GM18870 (cell line): Measurements from ENCODE around the gene CCDC177.

Experiments
- ATAC-seq: cut with Tn5 transposase; IDR thresholded peaks from one replicate; pipeline ENCODE4 v1.9.1; 2021; ENCODE audit warnings: moderate library complexity; ENCODE audit not compliant: unreplicated experiment

CCDC177 gene

GRCh38 chr14:69570836-69571330 lies 3.8 kb downstream of the CCDC177 start:
- no peak for ATAC-seq

DNA sequence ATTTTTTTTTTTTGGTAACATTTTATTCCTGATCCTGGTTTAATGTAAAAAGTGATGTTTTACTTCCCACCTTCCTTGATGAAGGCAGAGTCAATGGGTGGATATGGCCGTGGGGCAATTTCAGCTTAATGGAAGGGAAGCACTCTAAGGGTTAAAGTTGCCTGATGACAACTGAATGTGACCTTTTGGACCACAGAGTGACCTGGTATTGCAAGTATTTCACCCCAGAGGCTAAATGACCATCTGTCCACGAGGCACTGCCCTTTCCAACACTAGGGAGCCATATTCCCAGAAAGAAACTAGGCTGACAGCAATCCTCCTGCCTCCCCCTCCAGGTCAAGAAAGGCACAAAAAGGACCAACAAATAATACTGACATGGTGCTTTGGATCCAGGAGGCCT lies 4.8 kb downstream of the CCDC177 start:
- no peak for ATAC-seq

GRCh38 chr14:69567563-69567962 lies 7.1 kb downstream of the CCDC177 start:
- ATAC-seq: no peak

DNA sequence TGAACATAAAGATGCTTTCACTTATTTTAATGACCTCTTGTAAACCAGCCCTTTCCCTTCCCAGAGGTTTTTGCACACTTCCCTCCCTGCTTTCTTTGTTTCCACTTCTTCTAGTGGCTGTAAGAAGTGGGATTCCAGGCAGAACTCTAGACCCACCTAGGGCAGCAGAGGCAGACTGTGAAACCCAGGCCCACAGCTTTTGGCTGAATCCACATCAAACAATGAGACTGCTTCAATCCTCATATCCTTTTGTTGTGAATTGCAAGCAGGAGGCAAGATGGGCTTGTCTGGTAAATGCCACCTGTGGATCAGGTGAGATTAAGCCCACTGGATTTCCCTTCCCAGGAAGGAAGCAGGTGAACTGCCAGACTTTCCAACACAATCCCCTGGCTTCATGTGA lies 12.8 kb downstream of the CCDC177 start:
- ATAC-seq: no peak

GRCh38 chr14:69560826-69561225 lies 13.8 kb downstream of the CCDC177 start:
- no peak for ATAC-seq

GRCh38 chr14:69559581-69560011 lies 15.1 kb downstream of the CCDC177 start:
- no peak for ATAC-seq

GRCh38 chr14:69558774-69559173 lies 15.9 kb downstream of the CCDC177 start:
- ATAC-seq: no peak

GRCh38 chr14:69554500-69554899 lies 20.2 kb downstream of the CCDC177 start:
- no peak for ATAC-seq

DNA sequence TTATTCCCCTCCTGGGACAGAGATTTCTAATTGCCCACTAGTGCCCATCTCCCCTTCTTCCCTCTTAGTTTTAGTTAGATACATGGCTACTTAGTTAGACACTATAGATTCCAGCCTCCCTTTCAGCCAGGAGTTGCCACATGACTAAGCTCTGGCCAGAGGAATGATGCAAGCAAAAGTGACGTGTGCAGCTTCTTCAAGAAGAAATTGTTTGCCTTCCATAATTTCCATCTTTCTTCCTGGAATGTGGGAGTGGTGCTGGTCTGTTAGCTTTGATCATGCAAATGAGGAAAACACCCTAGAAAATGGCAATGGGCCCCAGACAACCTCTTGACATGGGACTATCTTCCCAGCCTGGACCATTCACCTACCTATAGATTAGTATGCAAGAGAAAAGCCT lies 21.4 kb downstream of the CCDC177 start:
- no peak for ATAC-seq

DNA sequence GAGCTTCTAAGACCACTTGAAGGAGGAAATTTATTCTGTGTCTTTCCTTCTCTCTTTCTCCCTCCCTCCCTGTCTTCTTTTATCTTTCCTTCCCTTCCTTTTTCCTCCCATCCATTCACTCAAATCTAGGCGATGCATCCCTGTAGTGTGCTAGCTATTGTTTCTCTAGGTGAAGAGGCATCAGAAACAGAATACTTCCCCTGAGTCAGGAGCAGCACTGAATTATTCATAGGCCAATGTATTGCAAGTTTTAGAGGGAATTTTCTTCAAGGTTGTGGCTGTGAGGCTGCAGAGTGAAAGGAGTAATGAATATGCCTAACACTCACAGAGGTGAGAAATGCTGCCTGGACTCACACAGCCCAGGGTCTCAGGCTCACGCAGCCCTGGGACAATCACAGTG lies 23.2 kb downstream of the CCDC177 start:
- no peak for ATAC-seq

DNA sequence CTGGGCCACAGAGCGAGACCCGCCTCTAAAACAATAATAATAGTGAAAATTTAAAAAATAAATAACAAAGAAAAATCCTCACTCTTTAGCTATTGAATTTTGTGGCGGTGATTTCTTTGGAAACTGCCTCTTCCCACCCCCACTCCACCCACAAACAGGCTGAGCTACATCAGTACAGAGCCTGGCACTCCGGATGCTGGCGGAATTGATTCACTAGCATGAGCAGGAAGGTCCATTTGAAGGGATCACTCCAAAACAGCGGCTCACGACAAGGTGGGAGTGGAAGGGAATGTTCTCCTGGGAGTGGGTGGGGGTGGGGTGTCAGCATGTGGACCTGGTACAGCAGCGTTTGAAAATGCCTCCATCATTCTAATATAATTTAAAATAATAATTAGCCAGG lies 26.1 kb downstream of the CCDC177 start:
- ATAC-seq: no peak

DNA sequence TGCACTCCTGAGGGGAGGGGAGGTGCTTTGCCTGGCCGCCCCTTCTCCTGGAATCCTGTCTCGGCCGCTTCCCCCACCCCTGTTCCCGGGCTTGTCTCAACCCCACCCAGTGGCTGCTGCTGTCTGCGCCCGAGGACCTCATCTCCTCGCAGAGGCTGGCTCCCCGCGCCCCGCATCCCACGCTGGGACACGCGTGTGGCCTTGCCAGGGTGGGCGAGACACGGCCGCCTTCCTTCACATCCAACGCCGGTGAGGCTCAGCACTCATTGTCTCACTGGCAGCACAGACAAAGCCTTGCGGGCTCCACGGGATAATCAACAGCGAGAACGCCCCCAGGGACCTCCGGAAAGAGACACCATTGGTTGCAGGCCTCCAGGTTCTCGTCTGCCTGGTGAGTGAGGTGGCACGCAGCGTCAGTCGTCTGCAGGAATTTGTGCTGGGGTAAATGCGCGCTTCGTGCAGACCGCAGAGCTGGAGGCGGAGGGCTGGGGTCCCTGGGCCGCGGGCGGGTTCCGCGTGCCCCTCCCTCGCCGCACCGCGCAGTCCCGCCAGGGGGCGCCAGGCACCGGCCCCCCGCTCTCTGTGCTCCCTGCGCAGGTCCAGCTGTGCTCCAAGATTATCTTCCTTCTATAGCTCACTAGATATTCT lies 26.8 kb downstream of the CCDC177 start:
- ATAC-seq: no peak

- ATAC-seq: no peak
Measured at GRCh38 chr14:69543341-69544115, 31.1 kb downstream of the CCDC177 start.

GRCh38 chr14:69542311-69542710 lies 32.4 kb downstream of the CCDC177 start:
- no peak for ATAC-seq

GRCh38 chr14:69540654-69541335 lies 33.9 kb downstream of the CCDC177 start:
- no peak for ATAC-seq

DNA sequence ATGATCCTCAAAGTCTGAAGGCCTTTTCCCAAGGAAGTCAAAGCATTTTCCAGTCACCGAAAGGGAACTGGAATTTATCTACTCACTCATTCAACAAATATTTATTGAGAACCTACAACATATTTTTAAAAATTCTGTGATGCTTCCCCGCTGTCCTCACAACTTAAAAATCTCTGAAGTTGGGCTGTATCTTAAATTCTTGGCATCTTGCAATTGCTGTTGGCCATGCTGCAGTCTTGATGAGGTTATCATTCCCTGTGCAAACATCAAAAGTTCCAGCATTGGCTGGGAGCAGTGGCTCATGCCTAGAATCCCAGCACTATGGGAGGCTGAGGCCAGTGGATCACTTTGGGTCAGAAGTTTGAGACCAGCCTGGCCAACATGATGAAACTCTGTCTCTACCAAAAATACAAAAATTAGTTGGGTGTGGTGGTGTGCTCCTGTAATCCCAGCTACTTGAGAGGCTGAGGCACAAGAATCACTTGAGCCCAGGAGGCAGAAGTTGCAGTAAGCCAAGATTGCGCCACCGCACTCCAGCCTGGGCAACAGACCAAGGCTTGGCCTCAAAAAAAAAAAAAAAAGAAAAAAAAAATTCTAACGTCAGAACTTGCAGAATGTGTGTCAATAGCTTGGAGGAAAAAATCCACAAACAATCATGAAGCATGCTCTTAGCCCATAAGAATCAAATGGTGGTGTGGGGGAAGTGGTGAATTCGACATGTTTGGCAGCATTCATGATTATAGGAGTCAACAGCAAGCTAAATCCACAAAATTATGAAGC lies 34.9 kb downstream of the CCDC177 start:
- ATAC-seq: no peak

DNA sequence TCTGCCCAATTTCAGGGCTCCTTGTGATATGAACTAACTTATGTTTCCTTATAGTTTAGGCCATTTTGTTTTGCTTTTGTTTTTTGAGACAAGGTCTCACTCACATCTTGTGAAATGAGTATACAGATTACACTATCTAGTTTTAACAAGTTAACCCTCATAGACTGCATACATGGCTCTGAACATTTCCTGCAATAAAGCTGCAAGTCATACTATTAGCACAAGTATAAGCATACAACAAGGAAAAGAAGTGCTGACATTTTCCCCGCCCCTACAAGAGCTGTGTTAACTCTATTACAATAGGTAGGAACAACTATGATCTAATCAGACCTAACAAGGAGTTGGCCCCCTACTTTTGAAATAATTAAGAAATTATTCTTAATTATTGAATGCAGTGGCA lies 35.9 kb downstream of the CCDC177 start:
- ATAC-seq: no peak

DNA sequence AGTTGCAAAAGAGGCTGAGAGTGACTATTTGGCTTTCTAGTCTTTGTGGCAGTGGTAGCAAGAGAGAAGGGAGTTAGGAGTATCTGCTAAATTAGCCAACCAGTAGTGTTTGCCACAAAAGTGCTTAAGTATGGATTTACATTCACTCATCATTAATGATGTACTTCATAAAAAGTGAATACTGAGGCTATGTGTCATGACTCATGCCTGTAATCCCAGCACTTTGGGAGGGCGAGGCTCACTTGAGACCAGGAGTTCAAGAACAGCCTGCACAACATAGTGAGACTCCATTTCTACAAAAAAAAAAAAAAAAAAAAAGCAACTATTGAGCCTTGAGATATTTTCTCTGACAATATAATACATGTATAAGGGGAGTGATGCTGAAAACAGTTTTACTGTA lies 36.8 kb downstream of the CCDC177 start:
- no peak for ATAC-seq

GRCh38 chr14:69536971-69537370 lies 37.7 kb downstream of the CCDC177 start:
- ATAC-seq: no peak

DNA sequence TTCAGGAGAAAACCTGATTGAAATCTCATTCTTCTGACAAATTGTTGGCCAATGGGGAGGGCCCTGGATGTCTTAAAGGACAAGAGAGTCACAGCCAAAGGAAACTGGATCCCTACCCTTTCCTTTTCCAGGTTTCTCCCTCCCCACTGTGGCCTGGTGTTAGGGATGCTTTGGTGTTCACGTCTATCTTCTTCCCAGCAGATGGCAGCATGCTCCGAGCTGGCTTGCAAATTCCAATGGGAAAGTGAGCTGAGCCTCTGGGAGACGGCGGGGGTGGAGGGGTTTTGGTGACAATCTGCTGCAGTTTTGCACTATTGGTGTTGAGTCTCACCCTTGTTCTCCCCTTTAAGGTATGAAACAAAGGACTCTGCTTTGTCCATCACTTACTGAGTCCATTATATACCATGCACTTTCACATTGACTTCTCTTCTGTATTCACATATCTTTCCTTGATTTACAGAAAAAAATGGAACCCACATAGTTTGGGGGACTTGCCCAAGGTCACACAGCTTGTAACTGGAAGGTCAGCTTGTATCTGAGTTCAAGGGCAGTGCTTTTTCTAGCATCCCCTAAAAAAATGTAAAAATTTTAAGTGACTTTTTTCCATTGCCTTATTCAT lies 39.3 kb downstream of the CCDC177 start:
- ATAC-seq: no peak
